Daoy (cell line): ENCODE data around the gene CFAP46. TPM values are rescaled to one million over a fixed set of nuclear protein-coding genes. Genes with fewer than 3 reads are reported as not detected.
"Not testable (repeated sequence)": the region's sequence is repeated elsewhere in the genome, so short reads cannot be mapped to it uniquely, and the experiment has no call there.

Source experiments
- DNase-seq: peaks from one replicate; pipeline ENCODE4 v3.0.0-alpha.2; 2015; ENCODE audit warnings: low read depth
- total RNA-seq: library from RNA; depleted of rRNA; stranded (reverse); fragments of >200 nt; shearing (Covaris generic); gene quantifications from 2 replicates; pipeline ENCODE4 v1.2.3, GENCODE V29; 2014

CFAP46 gene
- total RNA-seq, 1 experiment from 2014 or later, result 4.4 TPM

GRCh38 chr10:132899054-132899750 is 43.2 kb downstream of the CFAP46 start:
- DNase-seq, result no peak

- DNase-seq, result no peak
Measured at GRCh38 chr10:132898391-132899053, 43.8 kb downstream of the CFAP46 start.

- no peak for DNase-seq
Measured at GRCh38 chr10:132897516-132898381, 44.6 kb downstream of the CFAP46 start.

- not testable (repeated sequence) for DNase-seq
Measured at GRCh38 chr10:132893786-132894185, 48.6 kb downstream of the CFAP46 start.

GRCh38 chr10:132893090-132893489 is 49.3 kb downstream of the CFAP46 start:
- no peak for DNase-seq

GRCh38 chr10:132892004-132892403 is 50.4 kb downstream of the CFAP46 start:
- no peak for DNase-seq

- no peak for DNase-seq
Measured at GRCh38 chr10:132891368-132891767, 51.0 kb downstream of the CFAP46 start.

GRCh38 chr10:132890301-132890700 is 52.1 kb downstream of the CFAP46 start:
- DNase-seq, result no peak

GRCh38 chr10:132889556-132889955 is 52.8 kb downstream of the CFAP46 start:
- no peak for DNase-seq

- DNase-seq, result peak; percentile 47
Measured at GRCh38 chr10:132888898-132889490, 53.4 kb downstream of the CFAP46 start.

GRCh38 chr10:132888446-132888845 is 53.9 kb downstream of the CFAP46 start:
- not testable (repeated sequence) for DNase-seq

- peak; percentile 42 for DNase-seq
Measured at GRCh38 chr10:132886211-132887099, 55.9 kb downstream of the CFAP46 start.

- DNase-seq, result no peak
Measured at GRCh38 chr10:132885451-132886210, 56.7 kb downstream of the CFAP46 start.

GRCh38 chr10:132884691-132885271 is 57.6 kb downstream of the CFAP46 start:
- no peak for DNase-seq

GRCh38 chr10:132884041-132884440 is 58.3 kb downstream of the CFAP46 start:
- DNase-seq, result no peak

GRCh38 chr10:132883391-132883881 is 58.9 kb downstream of the CFAP46 start:
- DNase-seq, result peak; percentile 13

GRCh38 chr10:132882069-132882951 is 60.1 kb downstream of the CFAP46 start:
- DNase-seq, result no peak

- DNase-seq, result no peak
Measured at GRCh38 chr10:132881186-132881920, 61.0 kb downstream of the CFAP46 start.
